ENCODE data around the gene SERAC1.

SERAC1 gene

DNA sequence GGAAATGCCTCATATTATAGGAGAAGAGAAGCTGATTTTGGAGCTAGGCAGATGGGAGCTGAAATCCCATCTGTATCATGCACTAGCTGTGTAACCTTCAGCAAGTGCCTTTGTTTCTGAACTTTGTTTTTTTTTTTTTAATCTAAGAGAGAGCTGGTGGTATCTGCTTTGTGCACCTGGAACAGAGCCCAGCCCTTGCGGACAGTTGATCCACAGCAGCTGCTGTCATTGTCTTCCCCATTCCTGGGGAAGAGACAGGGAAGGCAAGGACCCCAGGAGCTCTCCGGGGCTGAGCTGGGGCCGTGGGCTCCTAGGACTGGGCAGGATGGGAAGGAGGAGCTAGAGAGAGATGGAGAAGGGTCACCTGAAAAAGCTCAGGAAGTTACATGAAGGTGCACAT lies 94.3 kb downstream of the SERAC1 start:
- DNase-seq = no peak

DNA sequence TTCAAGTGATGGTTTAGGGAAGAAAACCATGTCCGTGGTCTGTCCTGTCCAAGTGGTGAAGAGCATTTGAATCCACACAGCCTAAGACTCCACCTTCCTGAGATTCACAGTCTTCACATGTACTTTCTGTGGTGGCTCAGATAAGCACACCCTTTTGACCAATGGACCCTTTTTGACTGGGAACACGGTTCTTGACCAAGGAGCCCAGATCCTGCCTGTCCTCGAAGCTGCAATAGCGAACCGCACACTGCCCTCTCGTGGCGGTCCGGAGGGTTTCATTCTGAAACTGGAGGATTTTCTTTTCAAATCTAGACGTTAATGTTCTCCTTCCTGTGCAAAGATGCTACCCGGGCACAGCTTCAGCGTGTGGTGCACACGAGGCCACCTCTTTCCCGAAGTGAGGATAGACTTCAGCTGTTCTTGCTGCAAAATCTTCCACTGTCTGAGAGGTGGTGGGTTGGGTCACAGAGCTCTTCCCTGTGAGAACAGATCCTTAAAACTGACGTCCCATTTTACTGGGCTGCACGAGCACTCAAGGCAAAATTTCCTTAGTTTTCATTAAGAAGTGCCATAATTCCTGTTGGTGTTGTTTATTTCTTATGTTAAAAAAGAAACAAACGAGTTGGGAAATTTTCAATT lies 95.9 kb downstream of the SERAC1 start:
- DNase-seq = peak; percentile 14

- no peak for DNase-seq
These were observed 96.7 kb downstream of the SERAC1 start for GRCh38 chr6:158071121-158072082.

GRCh38 chr6:158070513-158070912 lies 97.5 kb downstream of the SERAC1 start:
- DNase-seq = no peak

DNA sequence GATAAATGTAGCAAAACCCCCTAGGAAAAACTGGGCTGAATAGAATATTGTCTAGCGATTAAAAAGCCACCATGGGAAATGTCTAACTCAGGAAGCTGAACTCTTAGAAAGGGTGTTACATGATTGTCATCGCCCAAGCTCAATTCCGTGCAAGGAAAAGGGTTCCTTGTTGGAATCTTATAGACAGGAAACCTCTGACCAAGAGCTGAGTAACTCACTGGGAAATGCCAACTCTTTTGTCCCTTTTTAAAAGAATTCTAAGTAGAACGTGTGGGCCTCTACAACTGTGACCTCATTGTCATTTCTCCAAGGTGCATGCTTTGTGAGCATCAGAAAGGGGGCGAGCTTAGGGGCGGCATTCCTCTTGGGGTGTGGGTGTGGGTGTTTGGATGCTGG lies 98.3 kb downstream of the SERAC1 start:
- DNase-seq = no peak

- no peak for DNase-seq
These were observed 98.9 kb downstream of the SERAC1 start for GRCh38 chr6:158068893-158069799.

DNA sequence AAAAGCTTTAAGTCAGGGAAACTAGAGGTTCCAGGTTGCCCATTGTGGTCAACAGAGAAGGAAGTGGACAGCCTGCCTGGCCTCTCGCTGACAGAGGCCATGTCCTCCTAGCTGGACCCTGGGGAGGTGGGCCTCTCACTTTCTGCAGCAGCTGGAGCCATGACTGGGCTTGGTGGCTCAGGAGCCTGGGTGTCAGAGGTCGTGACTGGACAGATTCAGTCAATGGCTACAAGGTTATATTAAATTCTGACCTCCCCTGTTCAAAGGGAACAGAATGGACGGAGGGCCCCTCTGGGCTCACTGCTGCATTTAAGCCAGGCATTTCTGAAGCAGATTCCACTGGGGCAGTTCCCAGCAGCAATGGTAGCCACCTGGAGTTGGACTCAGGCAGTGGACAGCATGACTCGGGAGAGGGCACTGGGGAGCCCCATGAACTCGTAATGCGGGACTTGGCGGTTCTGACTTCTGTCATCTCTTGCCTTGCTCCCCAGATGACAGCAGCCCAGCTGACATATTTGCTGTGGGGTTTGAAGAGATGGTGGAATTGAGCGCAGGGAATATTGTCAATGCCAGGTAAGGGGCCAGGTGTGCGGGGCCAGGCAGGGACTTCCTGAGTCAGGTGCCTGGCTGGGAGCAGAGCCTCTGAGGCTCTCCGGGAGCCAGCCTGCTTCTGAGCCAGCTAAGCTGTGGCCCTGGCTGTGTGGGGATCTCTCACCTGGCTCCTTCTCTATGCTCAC lies 99.7 kb downstream of the SERAC1 start:
- no peak for DNase-seq

DNA sequence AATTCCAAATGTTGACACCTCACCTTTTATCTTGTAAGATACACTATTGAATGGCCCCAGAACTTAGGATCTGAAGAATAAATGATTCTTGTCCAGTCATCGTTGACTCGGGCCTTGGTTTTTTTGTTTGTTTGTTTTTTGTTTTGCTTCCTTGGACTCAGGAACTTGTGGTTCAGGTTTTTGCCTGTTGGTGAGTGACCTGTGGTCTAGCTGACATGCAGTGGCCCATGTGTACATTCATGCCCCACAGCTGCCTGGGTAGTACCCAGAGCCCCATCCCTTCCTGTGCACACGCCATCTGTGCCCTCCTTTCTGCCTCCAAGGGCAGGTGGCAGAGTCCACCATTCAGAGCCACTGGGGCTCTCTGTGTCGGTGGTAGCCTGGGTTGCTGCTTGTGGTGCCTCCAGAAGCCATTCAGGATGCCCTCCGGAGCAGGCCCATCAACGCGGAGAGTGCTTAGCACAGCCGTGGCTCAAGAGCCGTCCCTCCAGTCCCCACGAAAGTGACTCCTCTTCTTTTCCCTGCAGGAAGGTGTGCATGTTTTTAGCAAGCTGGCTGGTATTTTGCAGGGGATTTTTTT lies 100.5 kb downstream of the SERAC1 start:
- no peak for DNase-seq

GRCh38 chr6:158066136-158066781 lies 101.8 kb downstream of the SERAC1 start:
- DNase-seq = no peak

GRCh38 chr6:158064725-158065251 lies 103.3 kb downstream of the SERAC1 start:
- no peak for DNase-seq

GRCh38 chr6:158063736-158064135 lies 104.3 kb downstream of the SERAC1 start:
- no peak for DNase-seq

GRCh38 chr6:158061709-158062461 lies 106.2 kb downstream of the SERAC1 start:
- no peak for DNase-seq

DNA sequence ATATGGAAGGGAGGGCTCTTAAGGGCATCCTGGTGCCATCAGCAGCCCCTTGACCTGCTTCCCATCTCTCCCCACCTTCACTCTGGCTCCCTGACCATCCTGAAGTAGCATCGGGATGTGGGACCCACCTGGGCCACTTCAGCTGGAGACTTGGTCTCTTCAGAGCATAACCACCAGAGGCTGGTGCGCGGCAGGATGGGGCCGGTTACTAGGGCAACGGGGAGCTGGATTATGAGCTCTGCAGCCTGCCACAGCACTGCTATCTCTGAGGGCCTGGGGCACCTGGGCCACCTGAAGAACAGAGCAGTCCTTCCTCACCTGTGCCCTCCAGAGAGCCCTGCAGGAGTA lies 106.7 kb downstream of the SERAC1 start:
- no peak for DNase-seq

- DNase-seq = peak; percentile 93
These were observed 107.4 kb downstream of the SERAC1 start for GRCh38 chr6:158060455-158061360.

Measured in GOT3 (cell line).